Rectal smooth muscle tissue (tissue), 1 donor: ENCODE results near the gene MCRIP2.

Experiments
- H3K27ac ChIP-seq: one replicate; pipeline ENCODE4 v1.7.0; 2013; ENCODE audit warnings: low read depth, low read length, inconsistent platforms
- H3K27me3 ChIP-seq: one replicate; pipeline ENCODE4 v1.7.0; 2013; ENCODE audit warnings: low read length; ENCODE audit not compliant: control insufficient read depth, insufficient read depth
- H3K36me3 ChIP-seq: one replicate; pipeline ENCODE4 v1.7.0; 2013; ENCODE audit warnings: low read length; ENCODE audit not compliant: control insufficient read depth, insufficient read depth
- H3K4me1 ChIP-seq: one replicate; pipeline ENCODE4 v1.7.0; 2013; ENCODE audit warnings: low read length; ENCODE audit not compliant: control insufficient read depth, insufficient read depth
- H3K4me3 ChIP-seq: one replicate; pipeline ENCODE4 v1.7.0; 2013; ENCODE audit warnings: low read length
- H3K9ac ChIP-seq: one replicate; pipeline ENCODE4 v1.7.0; 2013; ENCODE audit warnings: low read length

The MCRIP2 gene

DNA sequence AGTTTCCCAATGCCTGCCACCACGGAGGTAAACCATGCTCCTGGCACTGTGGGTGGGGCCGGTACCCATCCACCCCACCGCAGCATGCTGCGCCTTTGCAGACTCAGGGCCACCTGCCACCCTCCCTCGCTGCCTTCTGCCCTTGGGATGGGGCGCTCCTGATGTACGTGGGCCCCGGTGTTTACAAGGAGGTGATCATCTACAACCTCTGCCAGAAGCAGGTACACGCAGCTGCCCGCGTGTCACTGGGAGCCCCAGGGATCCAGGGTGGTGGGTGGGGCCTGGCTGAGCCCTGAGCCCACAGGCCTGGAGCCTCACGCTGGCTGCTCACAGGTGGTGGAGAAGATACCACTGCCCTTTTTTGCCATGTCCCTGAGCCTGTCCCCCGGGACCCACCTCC is 24.9 kb downstream of the MCRIP2 start:
- no peak overlapping the region for H3K27ac ChIP-seq
- H3K27me3 ChIP-seq, result no peaks in the 10 kb centered on the region
- peaks cover 8% of the 10 kb centered on the region for H3K4me1 ChIP-seq
- no peak overlapping the region for H3K9ac ChIP-seq
- H3K36me3 ChIP-seq, result peaks cover 13% of the 10 kb centered on the region
- H3K4me3 ChIP-seq, result no peak overlapping the region

DNA sequence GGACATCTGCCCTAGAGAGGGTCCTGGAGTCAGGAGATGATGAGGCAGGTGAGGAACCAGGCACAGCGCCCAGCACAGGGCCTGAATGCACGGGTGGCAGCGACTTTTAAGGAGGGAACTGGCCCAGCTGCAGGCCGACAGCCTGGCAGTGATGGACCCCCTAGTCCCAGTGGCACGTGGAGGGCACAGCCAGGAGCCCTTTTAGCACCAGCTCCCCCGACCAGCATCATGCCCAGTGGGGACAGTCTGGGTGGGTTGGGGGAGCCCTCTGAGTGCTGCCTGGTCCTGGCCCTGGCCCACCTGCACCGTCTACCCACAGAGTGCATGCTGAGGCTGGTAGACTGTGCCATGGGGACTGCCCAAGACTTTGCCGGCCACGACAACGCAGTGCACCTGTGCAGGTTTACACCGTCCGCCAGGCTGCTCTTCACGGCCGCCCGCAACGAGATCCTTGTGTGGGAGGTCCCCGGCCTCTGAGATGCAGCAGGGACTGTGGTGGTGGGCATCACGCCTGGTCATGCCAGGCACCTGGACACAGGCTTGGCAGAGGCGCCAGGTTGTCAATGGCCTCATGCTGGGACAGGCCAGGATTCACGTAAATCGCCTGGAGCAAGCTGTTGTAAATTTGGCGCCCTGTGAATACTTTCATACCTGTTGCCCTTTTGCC is 25.6 kb downstream of the MCRIP2 start:
- Histone ChIP-seq H3K9ac (no peak overlapping the region), H3K4me3 (peak overlapping the region; percentile 29), H3K27me3 (no peaks in the 10 kb centered on the region), H3K4me1 (peaks cover 8% of the 10 kb centered on the region), H3K36me3 (peaks cover 16% of the 10 kb centered on the region), H3K27ac (peak overlapping the region; percentile 51)

DNA sequence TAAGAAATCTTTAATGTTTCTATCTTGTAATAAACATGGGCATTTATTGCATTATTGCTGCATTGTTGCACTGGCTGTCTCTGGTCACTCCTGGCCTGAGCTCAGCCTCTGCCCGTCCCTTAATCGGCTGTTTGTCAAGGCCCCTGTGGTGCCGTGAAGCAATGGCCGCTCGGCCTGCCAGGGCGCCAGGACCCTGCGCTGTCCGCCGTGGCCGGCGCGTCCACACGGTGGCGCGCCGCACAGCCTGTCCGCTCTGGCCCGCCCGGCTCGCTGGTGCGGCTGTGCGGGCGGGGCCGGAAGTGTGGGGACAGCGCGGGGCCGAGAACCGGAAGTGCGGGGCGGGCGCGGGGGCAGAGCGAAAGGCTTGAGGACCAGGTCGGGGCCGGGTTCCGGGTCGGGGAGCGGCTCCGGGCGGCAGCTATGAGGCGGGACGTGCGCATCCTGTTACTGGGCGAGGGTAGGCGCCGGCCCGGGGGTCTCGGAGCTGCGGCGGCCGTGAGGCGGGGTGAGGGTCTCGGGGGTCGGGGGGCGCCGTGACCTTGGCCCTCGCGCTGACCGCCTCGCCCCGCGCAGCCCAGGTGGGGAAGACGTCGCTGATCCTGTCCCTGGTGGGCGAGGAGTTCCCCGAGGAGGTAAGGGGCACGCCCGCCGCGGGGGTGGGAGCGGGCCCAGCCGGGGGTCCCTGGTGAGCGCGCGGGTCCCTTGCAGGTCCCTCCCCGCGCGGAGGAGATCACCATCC is 26.3 kb downstream of the MCRIP2 start, which contains the start of gene RHOT2:
TSS of gene RHOT2 (plus strand) at position 353 of the 739 bp plus-strand sequence. CDS start at position 421, 68 bp downstream.
- Histone ChIP-seq H3K36me3 (peaks cover 20% of the 10 kb centered on the region), H3K9ac (peak within 1 kb of the TSS; percentile 47), H3K27ac (peak within 1 kb of the TSS; percentile 86), H3K4me1 (peaks cover 8% of the 10 kb centered on the region), H3K4me3 (peak within 1 kb of the TSS; percentile 80), H3K27me3 (no peaks in the 10 kb centered on the region)

DNA sequence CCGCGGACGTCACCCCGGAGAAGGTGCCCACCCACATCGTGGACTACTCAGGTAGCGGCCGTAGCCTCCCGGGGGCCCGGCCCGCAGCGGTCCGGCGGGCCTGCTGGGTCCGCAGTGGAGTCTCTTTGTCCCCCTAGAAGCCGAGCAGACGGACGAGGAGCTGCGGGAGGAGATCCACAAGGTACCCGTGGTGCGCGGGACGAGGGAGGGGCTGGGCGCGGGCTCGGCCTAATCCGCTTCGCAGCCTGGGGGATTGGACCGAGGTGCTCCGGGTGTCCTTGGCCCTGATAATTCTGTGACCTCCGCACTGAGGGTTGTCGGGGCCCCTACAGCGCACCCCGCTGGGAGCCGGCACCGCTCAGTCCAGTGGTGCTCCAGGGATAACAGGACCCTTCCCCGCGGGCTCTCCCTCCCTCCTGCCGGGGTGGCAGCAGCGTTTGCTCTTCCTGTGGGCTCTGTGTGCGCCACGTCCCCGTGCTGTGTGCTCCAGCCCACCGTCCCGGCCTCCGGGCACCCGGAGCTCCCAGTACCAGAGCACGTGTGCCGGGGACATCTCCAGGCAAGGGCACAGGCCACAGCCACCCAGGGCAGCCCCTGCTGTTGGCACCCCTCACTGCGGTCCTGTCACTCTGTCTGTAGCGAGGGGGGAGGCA is 27.0 kb downstream of the MCRIP2 start:
- Histone ChIP-seq H3K9ac (peak overlapping the region; percentile 47), H3K27me3 (no peaks in the 10 kb centered on the region), H3K4me1 (peaks cover 8% of the 10 kb centered on the region), H3K27ac (peak overlapping the region; percentile 86), H3K4me3 (peak overlapping the region; percentile 80), H3K36me3 (peaks cover 20% of the 10 kb centered on the region)

DNA sequence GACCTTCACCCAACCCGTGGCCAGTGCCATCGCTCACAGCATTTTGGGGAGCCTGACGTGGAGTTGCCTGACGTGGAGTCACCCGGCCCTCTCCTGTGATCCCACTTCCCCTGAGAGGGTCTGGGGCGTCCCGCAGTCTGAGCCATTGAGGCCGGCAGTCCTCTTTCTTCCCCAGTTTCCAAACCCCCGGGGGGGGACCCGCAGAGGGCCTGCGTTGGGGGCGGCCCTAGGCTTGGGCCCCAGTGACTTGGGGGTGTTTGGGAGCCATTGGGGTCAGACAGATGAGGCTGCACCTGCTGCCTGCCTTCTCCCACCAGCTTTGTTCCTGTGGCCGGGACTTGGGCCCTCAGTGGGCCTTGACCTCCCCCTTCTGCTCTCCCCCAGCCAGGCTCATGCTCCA is 28.0 kb downstream of the MCRIP2 start:
- Histone ChIP-seq H3K4me1 (peaks cover 8% of the 10 kb centered on the region), H3K4me3 (no peak overlapping the region), H3K9ac (no peak overlapping the region), H3K27ac (no peak overlapping the region), H3K36me3 (peaks cover 20% of the 10 kb centered on the region), H3K27me3 (no peaks in the 10 kb centered on the region)

DNA sequence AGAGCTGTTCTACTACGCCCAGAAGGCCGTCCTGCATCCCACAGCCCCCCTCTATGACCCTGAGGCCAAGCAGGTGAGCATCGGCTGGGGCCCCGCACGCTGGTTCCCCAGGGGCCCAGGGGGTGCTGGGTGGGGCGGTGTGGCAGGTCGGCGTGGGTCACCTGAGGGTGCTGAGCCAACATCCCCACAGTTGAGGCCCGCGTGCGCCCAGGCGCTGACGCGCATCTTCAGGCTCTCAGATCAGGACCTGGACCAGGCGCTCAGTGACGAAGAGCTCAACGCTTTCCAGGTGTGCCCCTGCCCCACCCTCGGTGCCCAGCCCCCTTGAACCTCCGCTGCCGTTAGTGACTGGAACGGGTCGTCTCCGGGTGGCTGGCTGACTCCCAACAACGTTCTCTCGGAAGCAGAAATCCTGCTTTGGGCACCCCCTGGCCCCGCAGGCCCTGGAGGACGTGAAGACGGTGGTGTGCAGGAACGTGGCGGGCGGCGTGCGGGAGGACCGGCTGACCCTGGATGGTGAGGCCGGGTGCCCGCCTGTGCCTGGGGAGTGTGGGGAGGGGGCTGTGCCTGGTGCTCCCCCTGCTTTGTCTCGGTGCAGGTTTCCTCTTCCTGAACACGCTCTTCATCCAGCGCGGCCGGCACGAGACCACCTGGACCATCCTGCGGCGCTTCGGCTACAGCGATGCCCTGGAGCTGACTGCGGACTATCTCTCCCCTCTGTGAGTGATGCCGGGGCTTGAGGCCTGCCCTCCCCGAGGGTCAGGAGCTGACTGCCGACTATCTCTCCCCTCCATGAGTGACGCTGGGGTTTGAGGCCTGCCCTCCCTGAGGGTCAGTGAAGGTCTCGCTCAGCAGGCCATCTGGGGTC is 29.1 kb downstream of the MCRIP2 start:
- Histone ChIP-seq H3K9ac (no peak overlapping the region), H3K4me3 (no peak overlapping the region), H3K4me1 (peaks cover 13% of the 10 kb centered on the region), H3K27me3 (no peaks in the 10 kb centered on the region), H3K36me3 (peaks cover 20% of the 10 kb centered on the region), H3K27ac (no peak overlapping the region)

DNA sequence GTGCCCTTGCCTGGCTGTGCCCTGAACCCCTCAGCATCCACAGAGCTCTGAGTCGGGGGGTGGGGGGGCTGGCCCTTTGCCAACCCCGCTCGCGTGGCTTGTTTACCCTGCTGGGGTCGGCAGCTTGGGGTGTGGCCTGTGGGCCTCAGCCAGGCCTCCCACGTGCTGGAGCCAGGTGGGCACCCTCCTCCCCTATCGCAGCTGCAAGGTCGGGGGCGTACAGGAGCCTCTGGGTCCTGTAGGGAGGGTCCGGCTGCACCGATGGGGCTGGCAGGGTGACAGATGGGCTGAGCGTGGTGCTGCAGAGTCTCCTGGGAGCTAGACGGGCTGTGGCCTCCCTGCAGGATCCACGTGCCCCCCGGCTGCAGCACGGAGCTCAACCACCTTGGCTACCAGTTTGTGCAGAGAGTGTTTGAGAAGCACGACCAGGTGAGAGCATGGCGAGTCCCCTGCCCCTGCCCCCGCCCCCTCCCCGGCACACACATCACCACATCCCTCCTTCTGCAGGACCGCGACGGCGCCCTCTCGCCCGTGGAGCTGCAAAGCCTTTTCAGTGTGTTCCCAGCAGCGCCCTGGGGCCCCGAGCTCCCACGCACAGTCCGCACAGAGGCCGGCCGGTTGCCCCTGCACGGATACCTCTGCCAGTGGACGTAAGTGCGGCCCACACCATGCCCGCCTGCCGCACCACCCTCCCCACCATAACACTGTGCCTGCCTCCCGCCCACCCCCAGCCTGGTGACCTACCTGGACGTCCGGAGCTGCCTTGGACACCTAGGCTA is 29.9 kb downstream of the MCRIP2 start:
- peaks cover 20% of the 10 kb centered on the region for H3K36me3 ChIP-seq
- no peak overlapping the region for H3K4me3 ChIP-seq
- peaks cover 13% of the 10 kb centered on the region for H3K4me1 ChIP-seq
- H3K27me3 ChIP-seq, result no peaks in the 10 kb centered on the region
- no peak overlapping the region for H3K9ac ChIP-seq
- no peak overlapping the region for H3K27ac ChIP-seq

DNA sequence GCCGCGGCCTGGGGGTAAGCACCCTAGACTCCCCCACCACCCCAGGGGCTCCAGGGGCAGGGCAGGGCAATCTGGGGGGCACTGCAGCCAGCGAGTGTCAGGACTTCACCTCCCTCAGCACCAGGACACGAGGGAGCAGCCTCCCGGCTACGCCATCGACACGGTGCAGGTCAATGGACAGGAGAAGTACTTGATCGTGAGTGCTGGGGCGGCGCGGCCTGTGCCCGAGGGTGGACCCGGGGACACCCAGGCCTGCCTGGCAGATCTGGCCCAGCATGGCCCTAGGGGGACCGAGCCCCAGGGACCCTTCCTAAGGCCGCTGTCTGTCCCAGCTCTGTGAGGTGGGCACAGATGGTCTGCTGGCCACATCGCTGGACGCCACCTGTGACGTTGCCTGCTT is 30.7 kb downstream of the MCRIP2 start:
- no peak overlapping the region for H3K27ac ChIP-seq
- peaks cover 20% of the 10 kb centered on the region for H3K36me3 ChIP-seq
- no peaks in the 10 kb centered on the region for H3K27me3 ChIP-seq
- H3K4me1 ChIP-seq, result peaks cover 12% of the 10 kb centered on the region
- no peak overlapping the region for H3K4me3 ChIP-seq
- no peak overlapping the region for H3K9ac ChIP-seq

DNA sequence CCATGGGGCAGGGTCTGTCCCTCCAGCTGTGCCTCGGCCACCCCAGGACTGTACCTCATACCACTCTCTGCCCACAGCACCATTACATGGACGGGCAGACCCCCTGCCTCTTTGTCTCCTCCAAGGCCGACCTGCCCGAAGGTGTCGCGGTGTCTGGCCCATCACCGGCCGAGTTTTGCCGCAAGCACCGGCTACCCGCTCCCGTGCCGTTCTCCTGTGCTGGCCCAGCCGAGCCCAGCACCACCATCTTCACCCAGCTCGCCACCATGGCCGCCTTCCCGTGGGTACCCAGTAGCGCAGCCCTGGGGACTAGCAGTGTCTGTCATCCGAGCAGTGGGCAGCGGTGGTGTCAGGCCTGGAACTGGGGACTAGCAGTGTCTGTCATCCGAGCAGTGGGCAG is 31.2 kb downstream of the MCRIP2 start:
- peaks cover 20% of the 10 kb centered on the region for H3K36me3 ChIP-seq

DNA sequence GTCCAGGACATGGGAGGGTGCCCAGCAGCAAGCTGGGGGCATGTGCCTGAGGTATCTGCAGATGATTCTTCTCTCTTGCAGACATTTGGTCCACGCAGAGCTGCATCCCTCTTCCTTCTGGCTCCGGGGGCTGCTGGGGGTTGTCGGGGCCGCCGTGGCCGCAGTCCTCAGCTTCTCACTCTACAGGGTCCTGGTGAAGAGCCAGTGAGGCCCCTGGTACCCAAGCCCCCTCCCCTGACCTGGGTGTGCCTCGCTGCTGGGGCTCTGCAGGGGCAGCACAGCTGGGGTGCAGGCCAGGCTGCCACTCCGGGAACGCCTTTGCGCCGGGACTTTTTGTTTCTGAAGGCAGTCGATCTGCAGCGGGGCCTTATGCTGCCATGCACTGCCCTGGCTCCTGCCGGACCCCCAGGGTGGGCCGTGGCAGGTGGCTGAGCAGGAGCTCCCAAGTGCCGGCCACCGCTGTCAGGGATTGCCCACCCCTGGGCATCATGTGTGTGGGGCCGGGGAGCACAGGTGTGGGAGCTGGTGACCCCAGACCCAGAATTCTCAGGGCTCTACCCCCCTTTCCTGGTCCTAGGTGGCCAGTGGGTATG is 31.9 kb downstream of the MCRIP2 start:
- no peak overlapping the region for H3K4me3 ChIP-seq
- H3K4me1 ChIP-seq, result peaks cover 9% of the 10 kb centered on the region
- peaks cover 20% of the 10 kb centered on the region for H3K36me3 ChIP-seq
- H3K9ac ChIP-seq, result no peak overlapping the region
- no peaks in the 10 kb centered on the region for H3K27me3 ChIP-seq
- H3K27ac ChIP-seq, result no peak overlapping the region

More for the DNA sequence above, 31.2 kb downstream of the MCRIP2 start:
- H3K4me3 ChIP-seq, result no peak overlapping the region
- H3K27ac ChIP-seq, result no peak overlapping the region
- H3K27me3 ChIP-seq, result no peaks in the 10 kb centered on the region
- peaks cover 9% of the 10 kb centered on the region for H3K4me1 ChIP-seq
- no peak overlapping the region for H3K9ac ChIP-seq

DNA sequence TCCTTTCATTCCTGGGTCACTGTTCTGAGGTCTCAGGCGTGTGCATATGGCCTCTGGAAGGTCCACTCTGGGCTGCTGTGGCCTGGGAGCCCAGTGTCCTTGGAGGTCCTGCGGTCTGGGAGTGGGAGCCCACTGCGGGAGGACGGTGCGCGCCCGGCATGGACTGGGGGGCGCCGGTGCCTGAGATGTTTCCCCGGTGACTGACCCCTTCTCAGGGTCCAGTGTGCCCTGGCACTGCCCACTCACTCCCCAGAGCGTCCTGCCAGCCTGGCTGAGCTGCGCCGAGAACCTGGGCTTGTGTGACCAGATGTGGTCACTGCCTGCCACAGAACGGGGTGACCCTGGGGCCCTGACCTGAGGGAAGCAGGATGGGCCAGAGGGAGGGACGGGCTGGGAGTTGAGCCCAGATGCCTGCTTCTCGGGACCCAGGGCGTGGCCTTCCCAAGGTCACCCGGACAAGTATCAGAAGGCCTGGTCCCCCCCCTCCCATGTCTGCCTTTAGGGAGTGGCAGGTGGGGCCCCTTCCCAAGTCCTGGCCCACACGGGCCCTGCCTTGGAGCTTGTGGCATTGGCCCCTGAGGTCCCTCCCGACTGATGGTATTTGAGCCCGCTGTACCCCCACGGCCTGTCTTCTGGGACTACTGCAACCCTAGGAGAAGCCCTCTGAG is 32.7 kb downstream of the MCRIP2 start:
- H3K4me3 ChIP-seq, result no peak overlapping the region
- no peak overlapping the region for H3K27ac ChIP-seq

More for the DNA sequence above, 32.7 kb downstream of the MCRIP2 start:
- no peaks in the 10 kb centered on the region for H3K27me3 ChIP-seq
- no peak overlapping the region for H3K9ac ChIP-seq
- peaks cover 4% of the 10 kb centered on the region for H3K4me1 ChIP-seq
- H3K36me3 ChIP-seq, result peaks cover 18% of the 10 kb centered on the region
